Measurements from ENCODE around the gene PSMD8. TPM values are rescaled to one million over a fixed set of nuclear protein-coding genes. Genes with fewer than 3 reads are reported as not detected.

Gene PSMD8
- total RNA-seq, 2 donors from 2014 or later = 173 to 178 TPM

DNA sequence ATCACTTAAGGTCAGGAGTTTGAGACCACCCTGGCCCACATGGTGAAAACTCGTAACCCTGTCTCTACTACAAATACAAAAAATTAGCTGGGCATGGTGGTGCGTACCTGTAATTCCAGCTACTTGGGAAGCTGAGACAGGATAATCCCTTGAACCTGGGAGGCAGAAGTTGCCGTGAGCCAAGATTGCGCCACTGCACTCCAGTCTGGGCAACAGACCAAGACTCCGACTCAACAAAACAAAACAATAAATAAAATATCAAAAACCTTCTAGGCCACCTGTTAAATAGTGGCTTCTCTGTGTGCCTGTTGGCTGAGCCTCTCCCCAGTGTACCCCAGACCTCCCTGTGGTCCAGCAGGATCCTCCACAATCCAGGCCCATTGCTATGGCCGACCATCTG, 3.3 kb upstream of the PSMD8 start:
- TF ChIP-seq, protein P1, sequence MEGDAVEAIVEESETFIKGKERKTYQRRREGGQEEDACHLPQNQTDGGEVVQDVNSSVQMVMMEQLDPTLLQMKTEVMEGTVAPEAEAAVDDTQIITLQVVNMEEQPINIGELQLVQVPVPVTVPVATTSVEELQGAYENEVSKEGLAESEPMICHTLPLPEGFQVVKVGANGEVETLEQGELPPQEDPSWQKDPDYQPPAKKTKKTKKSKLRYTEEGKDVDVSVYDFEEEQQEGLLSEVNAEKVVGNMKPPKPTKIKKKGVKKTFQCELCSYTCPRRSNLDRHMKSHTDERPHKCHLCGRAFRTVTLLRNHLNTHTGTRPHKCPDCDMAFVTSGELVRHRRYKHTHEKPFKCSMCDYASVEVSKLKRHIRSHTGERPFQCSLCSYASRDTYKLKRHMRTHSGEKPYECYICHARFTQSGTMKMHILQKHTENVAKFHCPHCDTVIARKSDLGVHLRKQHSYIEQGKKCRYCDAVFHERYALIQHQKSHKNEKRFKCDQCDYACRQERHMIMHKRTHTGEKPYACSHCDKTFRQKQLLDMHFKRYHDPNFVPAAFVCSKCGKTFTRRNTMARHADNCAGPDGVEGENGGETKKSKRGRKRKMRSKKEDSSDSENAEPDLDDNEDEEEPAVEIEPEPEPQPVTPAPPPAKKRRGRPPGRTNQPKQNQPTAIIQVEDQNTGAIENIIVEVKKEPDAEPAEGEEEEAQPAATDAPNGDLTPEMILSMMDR (IDR thresholded peaks at IDR 0.05) = no peak
- peaks cover 6 to 15% of the 10 kb centered on the region in 2 donors for H3K4me1 ChIP-seq (ENCODE audit: control insufficient read depth in 1 of 2, low read depth in 2 of 2)
- no peaks in the 10 kb centered on the region for H3K36me3 ChIP-seq
- no peak overlapping the region for H3K27ac ChIP-seq
- H3K9me3 ChIP-seq = no peaks in the 10 kb centered on the region
- no peak for DNase-seq (ENCODE audit: low spot score)
- no peak overlapping the region for H3K4me3 ChIP-seq
- ATAC-seq (ENCODE audit: insufficient number of reproducible peaks, low FRiP score, low read depth) = no peak
- no peaks in the 10 kb centered on the region for H3K27me3 ChIP-seq (replicated peaks; ENCODE audit: insufficient read depth)

DNA sequence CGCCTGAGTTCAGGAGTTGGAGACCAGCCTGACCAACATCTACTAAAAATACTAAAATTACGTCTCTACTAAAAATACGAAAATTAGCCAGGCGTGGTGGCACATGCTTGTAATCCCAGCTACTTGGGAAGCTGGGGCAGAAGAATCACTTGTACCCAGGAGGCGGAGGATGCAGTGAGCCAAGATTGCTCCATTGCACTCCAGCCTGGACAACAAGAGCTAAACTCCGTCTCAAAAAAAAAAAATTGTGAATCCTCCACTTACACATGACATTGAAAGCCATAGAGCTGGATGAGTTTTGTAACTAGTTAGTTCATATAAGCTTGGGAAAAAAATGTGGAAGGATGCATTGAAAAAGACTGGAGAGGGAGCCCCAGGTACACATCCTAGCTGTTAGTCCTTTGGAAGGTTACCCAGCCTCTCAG, 452 bp upstream of the PSMD8 start:
- Histone ChIP-seq H3K36me3 (no peaks in the 10 kb centered on the region), H3K27me3 (replicated peaks; ENCODE audit: insufficient read depth) (no peaks in the 10 kb centered on the region), H3K9me3 (no peaks in the 10 kb centered on the region), H3K4me1 (ENCODE audit: control insufficient read depth in 1 of 2, low read depth in 2 of 2) (peaks cover 9 to 24% of the 10 kb centered on the region in 2 donors), H3K4me3 (peak overlapping the region; percentile 88), H3K27ac (peak overlapping the region; percentile 9 to 80)
- TF ChIP-seq, protein P1 (IDR thresholded peaks at IDR 0.05) = no peak
- DNase-seq (ENCODE audit: low spot score) = no peak
- peak; percentile 2 for ATAC-seq (ENCODE audit: insufficient number of reproducible peaks, low FRiP score, low read depth)

DNA sequence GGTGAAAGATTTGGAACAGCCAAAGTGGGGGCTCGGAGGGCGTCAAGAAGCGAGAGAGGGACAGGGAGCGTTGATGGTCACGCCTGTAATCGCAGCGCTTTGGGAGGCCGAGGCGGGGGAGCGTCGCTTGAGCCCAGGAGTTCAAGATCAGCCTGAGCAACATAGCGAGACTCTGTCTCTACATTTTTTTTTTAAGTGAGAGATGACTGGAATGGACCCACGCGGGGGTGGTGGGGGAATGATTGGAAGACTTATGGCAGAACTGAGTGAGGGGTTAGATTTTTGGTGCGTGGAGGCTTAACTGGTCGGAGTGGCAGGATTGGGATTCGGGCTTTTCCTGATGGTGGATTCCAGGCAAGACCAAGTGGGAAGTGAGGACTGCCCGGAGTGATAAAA, 725 bp downstream of the PSMD8 start:
- peak overlapping the region; percentile 76 to 80 for H3K27ac ChIP-seq
- no peaks in the 10 kb centered on the region for H3K27me3 ChIP-seq (replicated peaks; ENCODE audit: insufficient read depth)
- H3K9me3 ChIP-seq = no peaks in the 10 kb centered on the region
- TF ChIP-seq, protein P1 (IDR thresholded peaks at IDR 0.05) = no peak
- H3K4me3 ChIP-seq = peak overlapping the region; percentile 88
- ATAC-seq (ENCODE audit: insufficient number of reproducible peaks, low FRiP score, low read depth) (no peak), DNase-seq (ENCODE audit: low spot score) (no peak)
- H3K4me1 ChIP-seq (ENCODE audit: control insufficient read depth in 1 of 2, low read depth in 2 of 2) = peaks cover 9 to 24% of the 10 kb centered on the region in 2 donors
- peaks cover 8% of the 10 kb centered on the region for H3K36me3 ChIP-seq

DNA sequence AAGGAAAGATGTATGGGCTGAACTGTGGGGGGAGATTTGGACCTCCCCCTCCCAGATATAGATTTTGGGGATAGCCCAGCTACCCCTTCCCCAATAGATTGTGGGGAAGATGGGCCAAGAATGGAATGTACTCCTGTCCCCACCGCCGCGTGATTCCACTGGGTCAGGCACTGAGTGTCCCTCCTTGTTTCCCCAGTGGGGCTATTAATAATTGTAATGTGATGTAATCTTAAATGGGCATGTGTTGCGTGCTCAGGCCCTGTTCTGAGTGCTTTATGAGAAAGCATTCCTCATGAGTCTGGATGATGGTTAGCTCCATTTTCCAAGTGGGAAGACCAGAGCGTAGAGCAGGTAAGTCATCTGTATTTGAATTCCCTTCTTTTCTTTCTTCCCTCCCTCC, 1.4 kb downstream of the PSMD8 start:
- ATAC-seq (ENCODE audit: insufficient number of reproducible peaks, low FRiP score, low read depth) = no peak
- H3K27me3 ChIP-seq (replicated peaks; ENCODE audit: insufficient read depth) = no peaks in the 10 kb centered on the region
- H3K9me3 ChIP-seq = no peaks in the 10 kb centered on the region
- peak overlapping the region; percentile 88 for H3K4me3 ChIP-seq
- H3K4me1 ChIP-seq (ENCODE audit: control insufficient read depth in 1 of 2, low read depth in 2 of 2) = peaks cover 9 to 24% of the 10 kb centered on the region in 2 donors
- H3K36me3 ChIP-seq = peaks cover 14% of the 10 kb centered on the region
- H3K27ac ChIP-seq = no peak overlapping the region
- TF ChIP-seq, protein P1 (IDR thresholded peaks at IDR 0.05) = no peak
- no peak for DNase-seq (ENCODE audit: low spot score)

DNA sequence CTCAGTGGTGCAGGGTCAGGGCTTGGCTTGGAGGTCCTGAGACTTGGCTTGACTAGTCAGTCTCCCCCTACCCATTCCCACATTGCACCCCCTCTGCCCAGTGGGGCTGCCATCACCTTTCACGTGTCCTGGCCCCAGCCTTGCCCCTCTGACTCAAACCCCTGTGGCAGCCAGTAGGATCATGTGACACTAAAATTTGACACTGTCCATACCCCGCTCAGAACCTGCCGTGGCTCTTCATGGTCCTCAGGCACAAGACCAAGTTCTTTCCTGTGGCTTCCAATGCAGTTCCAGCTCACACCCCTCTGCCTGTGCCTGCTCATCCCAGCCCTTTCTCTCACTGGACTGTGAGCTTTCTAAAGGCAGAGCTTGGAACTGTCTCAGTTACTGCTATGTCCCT, 2.2 kb downstream of the PSMD8 start:
- ATAC-seq (ENCODE audit: insufficient number of reproducible peaks, low FRiP score, low read depth) = no peak
- Histone ChIP-seq H3K27ac (no peak overlapping the region), H3K4me3 (no peak overlapping the region), H3K4me1 (ENCODE audit: control insufficient read depth in 1 of 2, low read depth in 2 of 2) (peaks cover 9 to 24% of the 10 kb centered on the region in 2 donors), H3K27me3 (replicated peaks; ENCODE audit: insufficient read depth) (no peaks in the 10 kb centered on the region), H3K36me3 (peaks cover 22% of the 10 kb centered on the region), H3K9me3 (no peaks in the 10 kb centered on the region)
- TF ChIP-seq, protein P1 (IDR thresholded peaks at IDR 0.05) = no peak
- no peak for DNase-seq (ENCODE audit: low spot score)
